GM13977 (cell line): ENCODE measurements around the gene PPP3CA.

Experiments
- DNase-seq: peaks from one replicate; pipeline ENCODE4 v3.0.0; 2012; ENCODE audit warnings: low spot score
- CTCF ChIP-seq: IDR thresholded peaks from 2 replicates; pipeline ENCODE4 v1.5.1; 2012; ENCODE audit warnings: mild to moderate bottlenecking, control low read depth; ENCODE audit not compliant: insufficient read depth; ENCODE audit errors: extremely low read depth, missing control alignments
- in situ Hi-C: fragments of 300-500 bp; cut with MboI; formaldehyde crosslinking; loops from one replicate; pipeline ENCODE4 v1.12.0; 2022; ENCODE audit warnings: low sequenced_read_pairs, low pct_unique_long_range_greater_than_20kb, mixed read lengths, inconsistent platforms; ENCODE audit not compliant: unreplicated experiment

The PPP3CA gene

GRCh38 chr4:101332424-101332823 is 14.9 kb downstream of the PPP3CA start:
- TF ChIP-seq CTCF, result no peak
- DNase-seq, result no peak
- in situ Hi-C loops, result no loop called here

DNA sequence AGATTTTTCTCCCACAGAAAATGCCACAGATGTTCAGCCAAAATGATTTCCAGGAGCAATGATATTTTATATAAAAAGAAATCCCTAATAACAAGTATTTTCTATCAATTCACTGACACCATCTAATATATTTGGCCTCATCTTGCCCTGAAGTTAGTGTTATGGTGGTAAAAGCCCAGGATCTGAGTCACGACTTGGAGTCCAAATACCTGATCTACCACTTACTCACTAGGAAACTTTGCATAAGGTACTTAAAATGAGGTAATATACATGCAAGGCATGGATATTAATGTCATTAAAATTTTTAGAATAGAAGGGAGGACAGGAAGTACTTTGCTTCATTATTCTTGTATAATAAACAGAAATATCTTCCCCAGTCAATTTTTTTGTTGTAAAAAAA is 16.3 kb downstream of the PPP3CA start:
- TF ChIP-seq CTCF, result no peak
- no peak for DNase-seq
- in situ Hi-C loops, result no loop called here

- in situ Hi-C loops, result no loop called here
- no peak for TF ChIP-seq CTCF
- DNase-seq, result no peak
Observed at GRCh38 chr4:101329592-101329991, 17.7 kb downstream of the PPP3CA start.

GRCh38 chr4:101328063-101328602 is 19.2 kb downstream of the PPP3CA start:
- in situ Hi-C loops, result no loop called here
- TF ChIP-seq CTCF, result no peak
- peak; percentile 45 for DNase-seq

DNA sequence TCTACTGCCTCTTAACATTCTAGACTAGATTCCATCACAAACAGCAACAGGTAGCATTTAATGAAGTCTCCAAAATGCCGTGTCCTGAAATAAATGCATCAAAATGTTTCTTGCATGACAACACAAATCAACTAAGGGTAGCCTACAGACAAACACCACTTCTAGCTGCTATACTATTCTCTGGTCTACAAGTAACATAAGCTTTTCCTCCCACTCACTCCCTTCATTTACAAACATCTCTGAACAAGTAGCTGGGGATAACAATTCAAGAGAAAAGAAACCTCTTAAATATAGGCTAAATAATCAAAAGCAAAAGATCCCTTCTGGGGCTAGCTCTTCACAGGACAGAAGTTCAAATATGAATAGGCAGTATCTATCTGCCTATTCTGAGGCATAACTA is 20.8 kb downstream of the PPP3CA start:
- no peak for DNase-seq
- no peak for TF ChIP-seq CTCF
- in situ Hi-C loops, result no loop called here

DNA sequence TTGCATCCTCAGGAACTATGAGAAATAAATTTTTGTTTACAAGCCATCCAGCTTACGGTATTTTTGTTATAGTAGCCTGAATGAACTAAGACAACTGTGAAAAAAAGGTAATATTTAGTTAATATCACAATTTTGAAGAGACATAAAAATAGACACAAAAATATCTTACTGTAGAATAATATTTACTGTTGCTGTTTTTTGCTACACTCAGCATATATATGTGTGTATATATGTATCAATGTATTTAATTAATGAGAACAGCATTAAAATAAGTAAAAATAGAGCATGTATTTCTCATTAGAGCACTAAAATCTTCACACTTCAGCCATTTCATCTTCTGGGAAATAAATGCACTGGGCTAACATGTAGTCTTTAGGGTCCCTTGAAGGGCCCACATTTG is 24.6 kb downstream of the PPP3CA start:
- in situ Hi-C loops, result no loop called here
- no peak for DNase-seq
- TF ChIP-seq CTCF, result no peak

DNA sequence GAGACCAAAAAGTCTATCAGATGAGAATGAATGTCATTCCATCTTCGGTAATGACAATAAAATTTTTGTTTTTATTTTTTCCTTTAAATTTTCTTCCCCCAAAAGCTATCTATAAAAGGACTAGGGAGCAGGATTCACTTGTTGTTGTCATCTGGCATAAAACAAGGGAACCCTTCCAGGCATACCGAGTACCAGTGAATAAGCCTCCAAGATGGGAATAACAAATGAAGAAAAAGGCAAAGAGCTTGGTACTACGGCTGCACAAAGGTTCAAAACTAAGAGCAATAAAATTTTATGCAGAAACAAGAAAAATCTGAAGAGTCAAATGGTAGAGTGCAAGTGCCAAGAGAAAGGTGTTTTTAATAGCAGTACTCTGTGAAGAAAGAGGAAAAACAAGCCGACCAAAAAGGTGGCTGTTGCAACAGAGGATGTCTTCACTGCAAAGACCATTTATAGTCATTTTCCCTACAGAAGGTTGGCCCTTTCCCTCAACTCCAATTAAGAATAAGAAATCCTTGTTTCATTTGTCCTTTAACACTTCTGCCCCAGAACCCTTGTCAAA is 25.8 kb downstream of the PPP3CA start:
- DNase-seq, result no peak
- in situ Hi-C loops, result no loop called here
- no peak for TF ChIP-seq CTCF
